Measurements from ENCODE around the gene FGFBP3. TPM values are rescaled to one million over a fixed set of nuclear protein-coding genes. Genes with fewer than 3 reads are reported as not detected.

The FGFBP3 gene
- total RNA-seq, 1 donor from 2014 or later: 9.6 TPM

GRCh38 chr10:91941426-91941825 lies 32.1 kb upstream of the FGFBP3 start:
- no peak for DNase-seq (ENCODE audit: extremely low spot score, unreplicated experiment)
- Mint-ChIP-seq H3K4me1 (ENCODE audit: unreplicated experiment) (no peaks in the 10 kb centered on the region), H3K4me3 (no peak overlapping the region), H3K27me3 (no peaks in the 10 kb centered on the region), H3K36me3 (peaks cover 27% of the 10 kb centered on the region), H3K27ac (peak overlapping the region; percentile 32), H3K9me3 (no peaks in the 10 kb centered on the region)
- TF ChIP-seq CTCF (conservative IDR thresholded peaks at IDR 0.05): no peak

- no peak overlapping the region for H3K4me3 Mint-ChIP-seq
- no peaks in the 10 kb centered on the region for H3K27me3 Mint-ChIP-seq
- DNase-seq (ENCODE audit: extremely low spot score, unreplicated experiment): no peak
- H3K27ac Mint-ChIP-seq: no peak overlapping the region
- peaks cover 38% of the 10 kb centered on the region for H3K36me3 Mint-ChIP-seq
- H3K4me1 Mint-ChIP-seq (ENCODE audit: unreplicated experiment): no peaks in the 10 kb centered on the region
- no peak for TF ChIP-seq CTCF (conservative IDR thresholded peaks at IDR 0.05)
- peaks cover 4% of the 10 kb centered on the region for H3K9me3 Mint-ChIP-seq
Observed at GRCh38 chr10:91939653-91940052, 30.4 kb upstream of the FGFBP3 start.

- TF ChIP-seq CTCF (conservative IDR thresholded peaks at IDR 0.05): no peak
- H3K36me3 Mint-ChIP-seq: peaks cover 45% of the 10 kb centered on the region
- H3K4me3 Mint-ChIP-seq: peak overlapping the region; percentile 35
- H3K4me1 Mint-ChIP-seq (ENCODE audit: unreplicated experiment): peaks cover 8% of the 10 kb centered on the region
- no peak overlapping the region for H3K27ac Mint-ChIP-seq
- no peaks in the 10 kb centered on the region for H3K27me3 Mint-ChIP-seq
- H3K9me3 Mint-ChIP-seq: peaks cover 4% of the 10 kb centered on the region
- DNase-seq (ENCODE audit: extremely low spot score, unreplicated experiment): no peak
Observed at GRCh38 chr10:91935886-91936285, 26.6 kb upstream of the FGFBP3 start.

GRCh38 chr10:91932737-91933136 lies 23.5 kb upstream of the FGFBP3 start:
- TF ChIP-seq CTCF (conservative IDR thresholded peaks at IDR 0.05): no peak
- no peak for DNase-seq (ENCODE audit: extremely low spot score, unreplicated experiment)
- peaks cover 37% of the 10 kb centered on the region for H3K36me3 Mint-ChIP-seq

GRCh38 chr10:91931526-91932190 lies 22.4 kb upstream of the FGFBP3 start:
- no peaks in the 10 kb centered on the region for H3K27me3 Mint-ChIP-seq
- no peak overlapping the region for H3K4me3 Mint-ChIP-seq
- DNase-seq (ENCODE audit: extremely low spot score, unreplicated experiment): no peak

More at GRCh38 chr10:91932737-91933136, 23.5 kb upstream of the FGFBP3 start:
- no peaks in the 10 kb centered on the region for H3K27me3 Mint-ChIP-seq
- no peak overlapping the region for H3K4me3 Mint-ChIP-seq
- no peak overlapping the region for H3K27ac Mint-ChIP-seq
- H3K9me3 Mint-ChIP-seq: peaks cover 4% of the 10 kb centered on the region
- H3K4me1 Mint-ChIP-seq (ENCODE audit: unreplicated experiment): peaks cover 13% of the 10 kb centered on the region

More at GRCh38 chr10:91931526-91932190, 22.4 kb upstream of the FGFBP3 start:
- peaks cover 16% of the 10 kb centered on the region for H3K4me1 Mint-ChIP-seq (ENCODE audit: unreplicated experiment)
- H3K36me3 Mint-ChIP-seq: peaks cover 35% of the 10 kb centered on the region
- no peak for TF ChIP-seq CTCF (conservative IDR thresholded peaks at IDR 0.05)
- H3K9me3 Mint-ChIP-seq: peaks cover 4% of the 10 kb centered on the region
- H3K27ac Mint-ChIP-seq: no peak overlapping the region
